Measurements from ENCODE around the gene ABCA9. TPM values are rescaled to one million over a fixed set of nuclear protein-coding genes. Genes with fewer than 3 reads are reported as not detected.

The ABCA9 gene
- total and polyA plus RNA-seq, 12 donors, result 1.7 to 14.8 (median 5.2) TPM

DNA sequence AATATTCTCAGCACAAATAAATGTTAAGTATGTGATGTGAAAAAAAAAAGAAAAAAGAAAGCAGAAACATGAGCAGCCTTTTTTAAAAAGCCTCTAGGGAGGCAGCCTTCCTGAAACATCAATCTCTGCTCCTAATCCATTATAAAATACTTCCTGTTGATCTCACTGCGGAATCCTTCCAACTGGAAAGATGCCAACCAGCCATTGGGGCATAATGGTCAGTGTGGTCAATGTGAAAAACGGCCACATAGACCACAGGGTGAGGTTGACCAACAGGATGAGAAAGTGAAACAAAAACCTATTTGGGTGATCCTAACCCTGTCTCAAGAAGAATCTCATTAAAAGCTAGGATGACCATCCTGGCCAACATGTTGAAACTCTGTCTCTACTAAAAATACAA is 79.4 kb downstream of the ABCA9 start:
- Histone ChIP-seq H3K9me3 (replicated peaks in 1 of 3) (no peaks in the 10 kb centered on the region), H3K4me1 (replicated peaks in 1 of 2) (no peaks in the 10 kb centered on the region), H3K27me3 (no peaks in the 10 kb centered on the region), H3K4me3 (no peak overlapping the region), H3K36me3 (replicated peaks in 1 of 2) (no peaks in the 10 kb centered on the region), H3K27ac (peak overlapping the region in 1 of 5 donors; percentile 40)
- intact Hi-C loops (cut with DNase I), result no loop called here
- TF ChIP-seq POLR2A (IDR thresholded peaks at IDR 0.05), result no peak
- no peak for TF ChIP-seq CTCF (IDR thresholded peaks at IDR 0.05)
- WGBS, 4 donors, result 27 to 32% (median 30%) methylated on average over 2 of the region's 2 CpGs
- peak; percentile 39 to 88 (median 71) for DNase-seq

DNA sequence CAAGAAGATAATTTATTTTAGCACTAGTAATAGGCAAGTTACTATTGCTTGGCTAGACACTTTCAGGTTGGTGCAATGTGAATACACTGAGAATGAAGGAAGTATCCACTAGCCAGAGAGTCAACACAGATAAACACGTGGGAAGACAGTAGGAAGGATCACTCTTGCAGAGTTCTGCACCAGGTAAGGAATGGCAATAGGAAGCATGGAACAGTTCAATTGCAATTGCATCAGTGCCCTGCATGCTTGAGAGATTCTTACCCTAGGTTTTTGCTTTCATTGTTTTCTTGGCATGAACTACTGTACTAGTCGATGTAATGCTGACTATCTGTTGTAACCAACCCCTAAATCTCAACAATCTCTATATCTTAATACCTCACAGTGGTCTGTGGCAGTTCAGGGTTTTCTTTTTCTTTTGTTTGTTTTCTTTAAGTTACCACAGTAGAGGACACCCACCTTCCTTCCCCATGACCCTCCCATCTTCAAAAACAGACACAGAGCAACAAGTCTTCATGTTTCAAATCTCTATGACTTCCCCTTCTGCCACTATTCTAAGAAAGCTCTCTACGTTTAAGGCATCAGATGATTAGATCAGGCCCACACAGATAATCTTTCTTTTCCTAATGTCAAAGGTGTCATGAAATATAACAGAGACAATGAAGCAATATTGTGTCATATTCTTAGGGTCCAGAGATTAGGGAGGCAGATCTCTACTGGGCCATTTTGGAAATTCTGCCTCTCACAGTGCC is 87.5 kb downstream of the ABCA9 start:
- Histone ChIP-seq H3K36me3 (replicated peaks in 1 of 2) (no peaks in the 10 kb centered on the region), H3K9me3 (replicated peaks in 1 of 3) (no peaks in the 10 kb centered on the region), H3K27me3 (no peaks in the 10 kb centered on the region), H3K4me1 (replicated peaks in 1 of 2) (peaks cover 0 to 11% of the 10 kb centered on the region in 2 donors), H3K4me3 (no peak overlapping the region), H3K27ac (no peak overlapping the region)
- TF ChIP-seq POLR2A (IDR thresholded peaks at IDR 0.05), result no peak
- TF ChIP-seq CTCF (IDR thresholded peaks at IDR 0.05), result no peak
- WGBS, 4 donors, result 52 to 70% (median 65%) methylated on average over 3 of the region's 3 CpGs
- intact Hi-C loops (cut with DNase I), result loop anchor here (5.0 to 10.0 kb wide), 2 partner anchors 201 to 262 kb away; no protein-coding TSS in a partner anchor
- no peak for DNase-seq

GRCh38 chr17:68972119-68972704 is 88.5 kb downstream of the ABCA9 start:
- no peak overlapping the region for H3K4me3 ChIP-seq
- 46 to 53% (median 50%) methylated on average over 4 of the region's 4 CpGs for WGBS, 4 donors
- H3K4me1 ChIP-seq (replicated peaks in 1 of 2), result peaks cover 0 to 11% of the 10 kb centered on the region in 2 donors
- no peaks in the 10 kb centered on the region for H3K9me3 ChIP-seq (replicated peaks in 1 of 3)
- H3K27me3 ChIP-seq, result no peaks in the 10 kb centered on the region
- peak; percentile 54 to 77 (median 70) for TF ChIP-seq CTCF (IDR thresholded peaks at IDR 0.05)
- TF ChIP-seq POLR2A (IDR thresholded peaks at IDR 0.05), result no peak
- no peaks in the 10 kb centered on the region for H3K36me3 ChIP-seq (replicated peaks in 1 of 2)
- intact Hi-C loops (cut with DNase I), result loop anchor here (5.0 to 10.0 kb wide), 2 partner anchors 200 to 263 kb away; no protein-coding TSS in a partner anchor
- no peak overlapping the region for H3K27ac ChIP-seq
- peak in 4 of 7 donors; percentile 20 to 46 (median 34) for DNase-seq

DNA sequence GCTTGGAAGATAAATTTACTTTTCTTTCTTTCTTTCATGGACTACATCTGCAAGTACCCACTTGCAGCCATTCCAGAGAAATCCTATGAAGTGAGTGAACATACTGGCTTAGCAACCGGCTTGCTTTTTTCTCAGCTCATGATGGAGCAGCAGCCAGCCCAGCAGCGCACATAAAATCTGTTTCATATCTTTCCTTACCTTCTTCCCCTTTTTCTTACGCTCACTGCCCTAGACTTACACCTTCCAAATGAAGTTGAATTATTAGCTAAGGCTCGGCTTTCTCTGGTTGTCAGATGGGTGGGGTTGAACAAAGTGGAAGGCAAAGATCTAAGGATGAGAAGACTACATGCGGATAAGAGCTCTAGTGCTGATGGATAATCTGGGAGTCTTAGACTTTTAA is 91.6 kb downstream of the ABCA9 start:
- Histone ChIP-seq H3K27ac (no peak overlapping the region), H3K9me3 (replicated peaks in 1 of 3) (no peaks in the 10 kb centered on the region), H3K4me3 (no peak overlapping the region), H3K4me1 (replicated peaks in 1 of 2) (peaks cover 0 to 11% of the 10 kb centered on the region in 2 donors), H3K27me3 (no peaks in the 10 kb centered on the region), H3K36me3 (replicated peaks in 1 of 2) (no peaks in the 10 kb centered on the region)
- intact Hi-C loops (cut with DNase I), result loop anchor here in 1 of 2 donors (10.0 kb wide), 1 partner anchor 184 kb away; no protein-coding TSS in a partner anchor
- 76 to 90% (median 85%) methylated on average over 5 of the region's 5 CpGs for WGBS, 4 donors
- no peak for DNase-seq
- TF ChIP-seq CTCF (IDR thresholded peaks at IDR 0.05) (no peak), POLR2A (IDR thresholded peaks at IDR 0.05) (no peak)

Data from adrenal gland (tissue), 12 donors.